ENCODE measurements around the gene CNTNAP2.

Gene CNTNAP2

DNA sequence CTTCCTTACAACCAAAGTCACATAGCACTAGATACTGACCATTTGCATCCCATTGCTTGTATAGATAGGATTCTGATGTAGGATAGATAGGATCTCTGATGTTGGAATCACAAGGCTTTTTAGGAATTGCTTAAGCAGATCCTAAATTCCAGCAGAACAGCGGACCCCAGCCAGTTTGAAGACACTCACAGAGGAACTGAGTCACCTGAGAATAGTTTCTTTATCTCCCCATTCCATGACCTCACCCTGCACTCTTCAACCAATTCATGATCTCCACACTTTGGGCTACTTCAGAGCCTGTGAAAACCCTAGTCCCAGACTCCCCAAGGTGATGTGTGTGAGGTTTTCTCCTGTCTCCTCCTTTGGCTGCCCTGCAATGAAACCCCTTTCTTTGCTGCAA is 179.4 kb downstream of the CNTNAP2 start:
- no peak for DNase-seq (ENCODE audit: low read depth)

DNA sequence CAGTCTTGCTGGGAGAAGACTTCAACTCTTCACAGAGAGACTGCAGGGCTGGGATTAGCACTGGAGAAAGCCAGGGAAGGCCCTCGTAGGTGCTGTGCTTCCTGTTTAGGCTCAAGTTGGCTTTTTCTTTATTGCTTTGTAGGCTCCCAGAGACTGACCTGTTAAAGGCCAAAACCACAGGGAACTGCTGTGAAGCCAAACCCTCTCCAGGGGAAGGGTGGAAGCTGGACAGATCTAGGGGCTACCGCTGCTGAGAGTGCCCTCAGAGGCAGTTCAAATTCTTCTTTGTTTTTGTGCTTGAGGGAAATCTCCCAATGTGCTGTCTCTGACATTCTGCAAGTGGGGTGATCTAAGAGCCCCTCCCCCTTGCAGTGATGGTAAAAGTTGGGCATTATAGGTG is 198.4 kb downstream of the CNTNAP2 start:
- no peak for DNase-seq (ENCODE audit: low read depth)

DNA sequence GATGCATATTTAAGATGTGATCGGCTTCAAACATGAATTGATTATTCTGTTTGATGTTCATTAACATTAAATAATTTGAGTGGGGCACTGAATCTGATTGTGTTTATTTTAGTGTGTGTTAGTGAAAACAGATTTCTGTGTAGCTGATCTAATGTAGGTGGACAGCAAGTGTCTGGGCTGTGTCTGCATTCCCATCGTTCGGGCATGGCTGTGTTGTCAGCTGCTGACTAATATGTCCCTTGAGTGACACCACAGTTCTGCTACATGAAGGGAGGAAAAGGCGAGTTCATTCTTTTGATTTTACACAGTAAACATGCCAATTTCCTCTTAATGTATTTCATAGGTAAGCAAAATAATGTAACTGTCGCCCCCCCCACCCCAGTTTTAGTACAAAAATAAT is 203.0 kb downstream of the CNTNAP2 start:
- no peak for DNase-seq (ENCODE audit: low read depth)

DNA sequence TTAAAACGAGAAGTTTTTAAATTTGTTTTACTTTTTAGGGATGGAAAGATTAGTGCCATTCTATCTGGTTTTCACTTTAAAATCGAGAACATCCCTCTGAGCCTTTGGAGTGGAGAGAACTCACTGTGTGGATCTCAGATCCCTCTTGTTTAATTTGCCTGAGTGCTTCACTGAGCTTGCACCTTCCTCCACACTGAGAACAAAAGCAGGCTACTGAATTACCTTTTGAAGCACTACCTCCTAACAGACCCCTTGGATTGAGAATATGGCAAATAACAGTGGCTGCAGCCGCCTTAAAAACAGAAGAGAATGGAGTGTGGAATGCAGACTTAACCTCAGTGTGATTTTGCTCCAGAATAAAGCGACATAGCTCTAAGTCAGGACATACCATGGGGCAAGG is 204.7 kb downstream of the CNTNAP2 start:
- no peak for DNase-seq (ENCODE audit: low read depth)

- DNase-seq (ENCODE audit: low read depth) = no peak
Measured at GRCh38 chr7:146331369-146331768, 214.8 kb downstream of the CNTNAP2 start.

DNA sequence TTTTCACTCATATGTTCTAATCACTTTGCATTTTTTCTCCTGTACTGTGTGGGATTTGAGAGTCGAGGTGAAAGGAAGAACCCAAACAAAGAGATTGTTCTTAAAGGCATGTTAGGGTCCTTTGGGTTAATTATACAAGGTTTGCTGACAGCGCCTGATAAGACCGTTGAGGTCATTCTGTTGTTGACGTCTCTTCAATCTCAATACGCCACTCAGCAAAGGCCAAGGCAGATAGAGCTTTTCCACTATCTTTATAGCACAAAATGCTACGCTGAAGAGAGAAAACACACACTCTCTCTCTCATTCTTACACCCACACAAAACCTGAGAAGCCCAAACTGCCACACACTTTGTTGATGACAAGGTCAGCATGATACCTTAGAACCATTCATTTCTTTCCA is 228.7 kb downstream of the CNTNAP2 start:
- DNase-seq (ENCODE audit: low read depth) = no peak

DNA sequence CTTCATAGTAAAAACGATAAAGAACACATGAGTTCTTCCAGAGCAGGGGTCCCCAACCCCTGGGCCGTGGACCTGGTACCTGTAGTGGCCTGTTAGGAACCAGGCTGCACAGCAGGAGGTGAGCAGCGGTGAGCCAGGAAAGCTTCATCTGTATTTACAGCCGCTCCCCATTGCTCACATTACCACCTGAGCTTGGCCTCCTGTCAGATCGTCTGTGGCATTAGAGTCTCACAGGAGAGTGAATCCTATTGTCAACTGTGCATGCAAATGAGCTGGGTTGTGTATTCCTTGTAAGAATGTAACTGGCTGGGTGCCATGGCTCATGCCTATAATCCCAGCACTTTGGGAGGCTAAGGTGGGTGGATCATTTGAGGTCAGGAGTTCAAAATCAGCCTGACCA is 229.5 kb downstream of the CNTNAP2 start:
- DNase-seq (ENCODE audit: low read depth) = no peak

- no peak for DNase-seq (ENCODE audit: low read depth)
Measured at GRCh38 chr7:146355216-146355615, 238.6 kb downstream of the CNTNAP2 start.

- DNase-seq (ENCODE audit: low read depth) = peak; percentile 1
Measured at GRCh38 chr7:146359176-146359575, 242.6 kb downstream of the CNTNAP2 start.

DNA sequence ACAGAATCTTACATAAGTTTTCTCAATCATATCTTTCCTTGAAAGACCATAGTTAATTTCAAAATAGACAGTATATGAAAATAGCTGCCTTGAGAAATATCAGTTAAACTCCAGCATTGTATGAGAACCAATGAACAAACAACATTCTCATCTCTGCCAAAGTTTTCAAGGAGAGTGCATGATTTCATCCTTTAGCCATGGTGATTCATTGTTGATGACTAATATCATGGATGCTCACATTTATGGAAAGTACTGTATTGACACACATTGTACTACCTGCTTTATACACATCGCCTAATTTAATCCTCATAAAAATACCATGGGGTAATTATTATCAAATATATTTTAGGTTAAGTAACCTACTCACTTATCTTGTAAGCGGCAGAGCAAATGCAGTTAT is 250.3 kb downstream of the CNTNAP2 start:
- DNase-seq (ENCODE audit: low read depth) = peak; percentile 48

- DNase-seq (ENCODE audit: low read depth) = no peak
Measured at GRCh38 chr7:146370171-146370570, 253.6 kb downstream of the CNTNAP2 start.

DNA sequence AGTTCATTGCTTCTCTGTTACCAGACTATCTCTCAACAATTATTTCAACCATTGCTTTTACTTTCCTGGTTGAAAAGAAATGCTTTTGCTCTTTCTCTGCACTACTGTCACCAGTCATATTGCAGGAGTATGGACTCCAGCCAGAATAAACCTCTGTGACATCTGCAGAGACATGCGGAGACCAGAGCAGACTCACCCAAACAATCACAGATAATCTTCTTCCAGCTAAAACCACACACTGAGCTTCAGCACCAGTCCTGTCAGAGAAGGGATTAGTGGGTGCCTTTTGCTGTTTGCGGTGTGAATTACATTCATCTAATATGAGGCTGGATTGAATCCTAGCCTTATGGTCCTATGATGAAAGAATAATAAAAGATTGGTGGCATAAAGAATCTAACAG is 258.6 kb downstream of the CNTNAP2 start:
- DNase-seq (ENCODE audit: low read depth) = peak; percentile 4

- no peak for DNase-seq (ENCODE audit: low read depth)
Measured at GRCh38 chr7:146378196-146378595, 261.6 kb downstream of the CNTNAP2 start.

- DNase-seq (ENCODE audit: low read depth) = no peak
Measured at GRCh38 chr7:146387140-146387539, 270.5 kb downstream of the CNTNAP2 start.

DNA sequence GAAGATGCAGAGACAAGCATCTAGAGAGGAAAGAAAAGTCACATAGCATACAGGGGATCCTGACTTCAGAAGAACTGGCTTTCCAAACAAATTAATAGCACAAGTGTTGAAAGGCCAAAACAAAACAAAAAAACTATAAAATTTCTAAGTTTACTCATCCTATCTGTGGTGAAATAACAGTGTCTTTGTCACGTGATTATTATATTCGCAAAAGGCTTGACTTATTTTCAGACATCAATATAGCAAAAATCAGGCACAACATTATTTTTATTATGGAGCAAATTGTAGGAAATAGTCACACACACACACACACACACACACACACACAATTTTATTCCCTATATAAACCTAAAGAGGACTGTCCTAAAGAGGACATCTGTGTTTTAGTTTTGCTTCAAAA is 272.3 kb downstream of the CNTNAP2 start:
- no peak for DNase-seq (ENCODE audit: low read depth)

DNA sequence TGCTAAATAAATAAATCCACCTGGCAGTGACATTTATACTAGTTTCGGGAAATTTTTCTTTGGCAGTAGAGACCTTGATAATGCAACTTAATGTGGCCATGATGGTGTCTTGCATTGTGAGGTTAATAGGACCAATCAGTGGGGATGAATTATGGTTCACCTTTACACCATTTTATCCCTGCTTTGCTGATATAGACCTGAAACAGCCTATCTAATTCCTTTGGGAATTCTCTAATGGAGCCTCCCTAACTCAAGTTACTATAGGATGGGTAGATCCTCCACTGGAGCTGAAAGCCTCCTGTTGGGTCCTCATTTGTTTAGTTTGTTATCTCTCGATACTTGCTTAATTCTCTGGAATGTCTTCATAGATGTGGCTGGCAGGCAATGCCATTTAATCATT is 276.7 kb downstream of the CNTNAP2 start:
- no peak for DNase-seq (ENCODE audit: low read depth)

GRCh38 chr7:146397141-146397540 is 280.5 kb downstream of the CNTNAP2 start:
- no peak for DNase-seq (ENCODE audit: low read depth)

DNA sequence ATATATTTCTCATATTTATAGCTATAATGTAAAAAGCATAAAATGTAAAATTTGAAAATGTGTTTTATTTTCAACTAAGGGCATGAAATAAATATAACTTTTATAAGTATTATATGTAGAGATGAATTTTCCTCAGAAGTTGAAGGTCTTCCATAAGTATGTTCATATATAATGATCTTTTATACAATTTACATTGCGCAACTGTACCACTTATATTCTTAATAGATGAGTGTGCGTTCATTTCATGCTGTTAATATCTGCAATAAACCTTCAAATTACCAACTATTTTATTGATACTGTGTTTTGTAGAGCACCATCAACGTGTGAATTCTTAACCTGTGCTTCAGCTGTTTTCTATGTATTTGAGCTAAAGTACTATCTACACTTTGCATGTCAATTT is 285.3 kb downstream of the CNTNAP2 start:
- no peak for DNase-seq (ENCODE audit: low read depth)

DNA sequence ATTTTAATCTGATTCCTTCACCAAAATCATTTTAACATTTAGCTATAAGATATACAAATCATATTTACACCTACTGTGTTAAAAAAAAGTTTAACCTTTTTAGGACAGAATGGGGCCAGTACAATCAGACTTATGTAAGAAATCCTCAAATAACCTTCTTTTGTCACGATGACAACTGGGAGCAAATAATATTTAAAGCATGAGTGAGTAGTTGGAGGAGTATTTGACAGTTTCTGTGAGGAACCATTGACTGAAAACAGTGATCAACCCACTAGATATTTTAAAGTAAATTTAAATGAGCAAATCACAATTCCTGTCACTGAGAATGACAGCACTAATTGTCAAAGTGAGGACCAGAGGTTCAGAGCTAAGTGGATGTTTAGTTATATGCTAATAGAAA is 289.1 kb downstream of the CNTNAP2 start:
- DNase-seq (ENCODE audit: low read depth) = no peak

- no peak for DNase-seq (ENCODE audit: low read depth)
Measured at GRCh38 chr7:146411975-146412374, 295.4 kb downstream of the CNTNAP2 start.

- no peak for DNase-seq (ENCODE audit: low read depth)
Measured at GRCh38 chr7:146412781-146413180, 296.2 kb downstream of the CNTNAP2 start.

DNA sequence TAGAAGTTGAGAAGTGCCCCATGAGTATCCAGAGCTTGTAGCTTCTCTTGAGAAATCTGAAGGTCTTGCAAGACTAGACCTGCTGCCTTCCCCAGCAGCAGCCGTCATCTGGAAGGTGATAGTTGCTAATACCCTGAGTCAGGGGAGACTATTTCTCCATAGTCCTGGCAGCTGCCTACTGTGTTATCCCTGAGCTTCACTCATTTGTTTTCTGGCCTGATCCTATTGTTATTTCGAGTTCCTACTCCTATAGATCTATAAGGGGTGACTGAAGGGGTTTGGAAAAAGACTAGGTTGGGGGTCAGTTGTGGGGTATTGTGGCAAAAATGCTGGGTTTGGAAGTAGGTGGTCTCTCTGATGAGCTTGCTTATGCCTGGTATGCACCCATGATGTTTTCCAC is 297.8 kb downstream of the CNTNAP2 start:
- no peak for DNase-seq (ENCODE audit: low read depth)

GRCh38 chr7:146414937-146415336 is 298.3 kb downstream of the CNTNAP2 start:
- DNase-seq (ENCODE audit: low read depth) = no peak

- DNase-seq (ENCODE audit: low read depth) = no peak
Measured at GRCh38 chr7:146417176-146417575, 300.6 kb downstream of the CNTNAP2 start.

- no peak for DNase-seq (ENCODE audit: low read depth)
Measured at GRCh38 chr7:146423446-146423845, 306.8 kb downstream of the CNTNAP2 start.

Data from stromal cell of bone marrow (primary cell).